Stimulated activated CD8-positive, alpha-beta memory T cell treated with anti-CD3 and anti-CD28 coated beads, Interleukin-15, amount 100 ng/mL, for 48 hours (primary cell): ENCODE measurements around the gene PTMS.

ENCODE experiments used
- DNase-seq, 2 donors: peaks; one replicate each; pipeline ENCODE4 v3.0.0-alpha.2; 2020; ENCODE audit warnings: low read depth in 2 of 2

The PTMS gene

GRCh38 chr12:6752167-6752920 is 13.8 kb upstream of the PTMS start:
- no peak for DNase-seq

GRCh38 chr12:6752921-6753771 is 13.0 kb upstream of the PTMS start, which contains the start of gene MLF2:
TSS of gene MLF2 (minus strand) at chr12:6753141. CDS start at chr12:6752334, 807 bp downstream.
- DNase-seq, result peak; percentile 96 to 97

GRCh38 chr12:6753772-6754356 is 12.3 kb upstream of the PTMS start:
- no peak for DNase-seq

GRCh38 chr12:6754411-6754810 is 11.8 kb upstream of the PTMS start:
- no peak for DNase-seq

GRCh38 chr12:6757028-6757690 is 9.0 kb upstream of the PTMS start:
- DNase-seq, result no peak

GRCh38 chr12:6758506-6759095 is 7.6 kb upstream of the PTMS start:
- no peak for DNase-seq

GRCh38 chr12:6759741-6760140 is 6.4 kb upstream of the PTMS start:
- no peak for DNase-seq

GRCh38 chr12:6763380-6763779 is 2.8 kb upstream of the PTMS start:
- DNase-seq, result no peak

GRCh38 chr12:6764011-6764828 is 1.9 kb upstream of the PTMS start:
- DNase-seq, result peak in 1 of 2 donors; percentile 49

- no peak for DNase-seq
These were observed 1.0 kb upstream of the PTMS start for GRCh38 chr12:6765048-6765633.

- no peak for DNase-seq
These were observed 637 bp downstream of the PTMS start for GRCh38 chr12:6766651-6767349.

- no peak for DNase-seq
These were observed 1.5 kb downstream of the PTMS start for GRCh38 chr12:6767353-6768319.

- DNase-seq, result no peak
These were observed 2.3 kb downstream of the PTMS start for GRCh38 chr12:6768437-6768914.

- DNase-seq, result no peak
These were observed 2.8 kb downstream of the PTMS start for GRCh38 chr12:6768990-6769389.

- DNase-seq, result no peak
These were observed 3.5 kb downstream of the PTMS start for GRCh38 chr12:6769666-6770065.

- DNase-seq, result no peak
These were observed 3.9 kb downstream of the PTMS start for GRCh38 chr12:6770094-6770493.

- no peak for DNase-seq
These were observed 4.4 kb downstream of the PTMS start for GRCh38 chr12:6770600-6770999.

GRCh38 chr12:6771091-6771495 is 4.9 kb downstream of the PTMS start:
- DNase-seq, result no peak
